SK-N-SH (cell line): ENCODE measurements around the gene MACROH2A2. TPM values are rescaled to one million over a fixed set of nuclear protein-coding genes. Genes with fewer than 3 reads are reported as not detected.

Experiments used
- CTCF ChIA-PET: fragments of 300-600, 350-600 bp; formaldehyde crosslinking; extraction: SDS; loops from one replicate; lab custom pipeline; 2021; lab: Yijun Ruan, JAX
- POLR2A ChIA-PET: fragments of 350-600 bp; sonication (Branson Sonifier 250); formaldehyde crosslinking; extraction: SDS; loops from one replicate; lab custom pipeline; 2020; ENCODE audit warnings: antibody characterized with exemption, inconsistent platforms; lab: Yijun Ruan, JAX
- DNase-seq: peaks from one replicate; pipeline ENCODE4 v3.0.0; 2012
- H2AFZ ChIP-seq: fragments of 200-600 bp; sonication (generic); 2 replicates; pipeline ENCODE4 v1.8.1; 2016; ENCODE audit warnings: antibody characterized with exemption, mild to moderate bottlenecking, low read depth
- H3F3A ChIP-seq: fragments of 200-600 bp; sonication (generic); replicated peaks from 2 replicates; pipeline ENCODE3; 2016; ENCODE audit warnings: antibody characterized with exemption, mild to moderate bottlenecking; ENCODE audit not compliant: insufficient read depth
- H3K27ac ChIP-seq, 2 experiments: fragments of 200-500 bp in 1 of 2; fragments of 200-600 bp in 1 of 2; sonication (Bioruptor generic) in 1 of 2; sonication (generic), shearing (Covaris generic) in 1 of 2; 2 replicates each; pipeline versions ENCODE4 v1.5.1 to v1.6.1; 2014 to 2016; ENCODE audit warnings: low read depth in 2 of 2, inconsistent platforms in 1 of 2, low read length in 1 of 2, mild to moderate bottlenecking in 1 of 2, mixed read lengths in 1 of 2
- H3K27me3 ChIP-seq: fragments of 200-600 bp; sonication (generic), shearing (Covaris generic); 2 replicates; pipeline ENCODE4 v1.6.1; 2016; ENCODE audit warnings: mixed run types; ENCODE audit not compliant: insufficient read depth
- H3K36me3 ChIP-seq, 2 experiments: fragments of 200-500 bp in 1 of 2; fragments of 200-600 bp in 1 of 2; sonication (Bioruptor generic) in 1 of 2; sonication (generic) in 1 of 2; replicated peaks in 1 of 2; 2 replicates each; pipeline versions ENCODE3 to v1.5.1; 2014 to 2016; ENCODE audit warnings: low read length in 1 of 2, mild to moderate bottlenecking in 1 of 2; ENCODE audit not compliant: insufficient read depth in 2 of 2, control insufficient read depth in 1 of 2
- H3K4me1 ChIP-seq, 2 experiments: fragments of 200-500 bp in 1 of 2; fragments of 200-600 bp in 1 of 2; sonication (Bioruptor generic) in 1 of 2; sonication (generic), shearing (Covaris generic) in 1 of 2; 2 replicates each; pipeline versions ENCODE4 v1.5.1 to v1.6.1; 2014 to 2016; ENCODE audit warnings: low read depth in 1 of 2, low read length in 1 of 2, mixed run types in 1 of 2; ENCODE audit not compliant: insufficient read depth in 2 of 2, control insufficient read depth in 1 of 2
- H3K4me2 ChIP-seq: fragments of 200-600 bp; sonication (generic), shearing (Covaris generic); 2 replicates; pipeline ENCODE4 v1.6.1; 2017; ENCODE audit warnings: mixed run types
- H3K4me3 ChIP-seq, 2 experiments: fragments of 200-500 bp in 1 of 2; fragments of 200-600 bp in 1 of 2; sonication (Bioruptor generic) in 1 of 2; sonication (generic), shearing (Covaris generic) in 1 of 2; 2 replicates each; pipeline versions ENCODE4 v1.5.1 to v1.8.1; 2014 to 2016; ENCODE audit warnings: low read depth in 2 of 2, inconsistent platforms in 1 of 2, low read length in 1 of 2, mild to moderate bottlenecking in 1 of 2, mixed read lengths in 1 of 2, moderate library complexity in 1 of 2
- H3K79me2 ChIP-seq: fragments of 200-600 bp; sonication (generic); 2 replicates; pipeline ENCODE4 v1.8.1; 2017; ENCODE audit warnings: mild to moderate bottlenecking; ENCODE audit not compliant: insufficient read depth
- H3K9ac ChIP-seq: fragments of 200-600 bp; sonication (generic); 2 replicates; pipeline ENCODE4 v1.6.1; 2017; ENCODE audit warnings: mixed run types
- H3K9me2 ChIP-seq: fragments of 200-600 bp; sonication (generic); 2 replicates; pipeline ENCODE4 v1.6.1; 2017; ENCODE audit warnings: mixed run types
- H3K9me3 ChIP-seq: fragments of 200-600 bp; sonication (generic); 2 replicates; pipeline ENCODE4 v1.6.1; 2017; ENCODE audit warnings: mixed run types, mild to moderate bottlenecking, moderate library complexity
- H4K20me1 ChIP-seq: fragments of 200-600 bp; sonication (generic); 2 replicates; pipeline ENCODE4 v1.6.1; 2017; ENCODE audit warnings: mild to moderate bottlenecking, mixed run types; ENCODE audit not compliant: insufficient read depth
- CHD2 ChIP-seq: fragments of 150-350 bp; IDR thresholded peaks from 2 replicates; pipeline ENCODE4 v1.6.1; 2018; ENCODE audit warnings: low read length; ENCODE audit not compliant: partially characterized antibody
- ELF1 ChIP-seq: IDR thresholded peaks from 2 replicates; pipeline ENCODE4 v1.4.0; 2012
- EP300 ChIP-seq, 2 experiments: IDR thresholded peaks; 2 replicates each; pipeline versions ENCODE4 v1.4.0 to v1.6.1; 2012; ENCODE audit warnings: borderline replicate concordance in 1 of 2, low read depth in 1 of 2, low read length in 1 of 2
- EZH2phosphoT487 ChIP-seq: fragments of 200-600 bp; sonication (generic); IDR thresholded peaks from 2 replicates; pipeline ENCODE4 v1.6.1; 2017; ENCODE audit warnings: low read depth, mixed run types, mild to moderate bottlenecking, antibody characterized with exemption, moderate library complexity, borderline replicate concordance
- FOSL2 ChIP-seq: IDR thresholded peaks from 2 replicates; pipeline ENCODE4 v1.4.0; 2012; ENCODE audit warnings: low read depth, mild to moderate bottlenecking, moderate library complexity, borderline replicate concordance
- FOXJ3 ChIP-seq: sonication (generic); formaldehyde crosslinking; IDR thresholded peaks from 2 replicates; pipeline ENCODE4 v1.5.1; 2020; ENCODE audit warnings: mild to moderate bottlenecking, missing genetic modification reagents
- GATA2 ChIP-seq: sonication (generic); formaldehyde crosslinking; IDR thresholded peaks from 2 replicates; pipeline ENCODE4 v1.5.0; 2020; ENCODE audit warnings: mild to moderate bottlenecking, missing genetic modification reagents
- JUND ChIP-seq: IDR thresholded peaks from 2 replicates; pipeline ENCODE4 v1.4.0; 2012
- MXI1 ChIP-seq: IDR thresholded peaks from 2 replicates; pipeline ENCODE4 v1.6.1; 2012; ENCODE audit warnings: mild to moderate bottlenecking, low read depth, low read length, improper control_type of control experiment
- NFIC ChIP-seq: IDR thresholded peaks from 2 replicates; pipeline ENCODE4 v1.4.0; 2012; ENCODE audit warnings: borderline replicate concordance
- NRF1 ChIP-seq: IDR thresholded peaks from 2 replicates; pipeline ENCODE4 v1.6.1; 2012; ENCODE audit warnings: low read depth, mild to moderate bottlenecking, low read length
- POLR2AphosphoS5 ChIP-seq: IDR thresholded peaks from 2 replicates; pipeline ENCODE4 v1.6.1; 2012; ENCODE audit warnings: low read depth, low read length
- RAD21 ChIP-seq: IDR thresholded peaks from 2 replicates; pipeline ENCODE4 v1.6.1; 2012; ENCODE audit warnings: mild to moderate bottlenecking, low read length
- RCOR1 ChIP-seq: fragments of 150-350 bp; IDR thresholded peaks from 2 replicates; pipeline ENCODE4 v1.6.1; 2017; ENCODE audit warnings: antibody characterized with exemption, low read length
- RFX5 ChIP-seq: IDR thresholded peaks from 2 replicates; pipeline ENCODE4 v1.6.1; 2012; ENCODE audit warnings: mild to moderate bottlenecking, improper control_type of control experiment, low read length
- RXRA ChIP-seq: IDR thresholded peaks from 2 replicates; pipeline ENCODE4 v1.4.0; 2012; ENCODE audit warnings: low read depth, mild to moderate bottlenecking, borderline replicate concordance
- SIN3A ChIP-seq: IDR thresholded peaks from 2 replicates; pipeline ENCODE4 v1.6.1; 2012; ENCODE audit warnings: low read depth, mild to moderate bottlenecking, low read length, moderate library complexity, borderline replicate concordance
- SMC3 ChIP-seq: IDR thresholded peaks from 2 replicates; pipeline ENCODE4 v1.6.1; 2012; ENCODE audit warnings: low read depth, low read length, improper control_type of control experiment
- WGBS: methylation state at CpG from one replicate; pipeline ENCODE4 v1.1.6; 2017; ENCODE audit warnings: low lambda C conversion rate; 5-methylcytosine and 5-hydroxymethylcytosine counted together
- polyA plus RNA-seq, 3 experiments: library from polyadenylated mRNA; depleted of rRNA; stranded (reverse); fragments of >200 nt; gene quantifications; 2 replicates each; pipeline ENCODE4 v1.2.3, GENCODE V29; 2012
- TF ChIP-seq, protein P1 (sequence below): IDR thresholded peaks from 2 replicates; pipeline ENCODE4 v1.4.0; 2012; ENCODE audit warnings: low read depth, borderline replicate concordance
- TF ChIP-seq, protein P2 (sequence below): IDR thresholded peaks from 2 replicates; pipeline ENCODE4; 2012
- TF ChIP-seq, protein P3 (sequence below): fragments of 200-600 bp; sonication (generic); IDR thresholded peaks from 2 replicates; pipeline ENCODE4 v1.6.1; 2017; ENCODE audit warnings: antibody characterized with exemption, mild to moderate bottlenecking, moderate library complexity

Gene MACROH2A2
- polyA plus RNA-seq, 1 of the 3 experiments (the other 2 are of a cell fraction): 28.9 TPM

DNA sequence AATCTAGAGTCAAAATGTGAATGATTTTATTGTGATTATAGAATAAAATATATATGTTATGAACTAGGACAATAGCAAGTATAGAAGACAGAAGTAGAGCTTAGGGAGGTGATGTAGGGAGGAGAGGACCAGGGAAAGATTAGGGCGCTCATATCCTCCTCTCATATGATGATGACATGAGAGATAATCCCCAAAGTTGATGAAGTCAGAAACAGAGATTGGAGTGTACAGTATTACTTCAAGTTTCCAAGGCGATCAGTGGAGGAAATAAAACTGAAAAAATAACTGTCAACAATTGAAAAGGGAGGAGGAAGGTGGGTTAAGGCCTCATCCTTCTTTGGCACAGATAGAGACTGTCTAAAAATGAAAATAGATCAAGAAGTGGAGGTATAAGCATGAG lies 14.9 kb downstream of the MACROH2A2 start:
- Histone ChIP-seq H4K20me1 (peaks cover under 1% of the 10 kb centered on the region; the same call in 1 of the 2 replicates), H3K27ac (no peak overlapping the region), H3K79me2 (0 out of 2 replicates have a peak, but pooled peaks cover 7% of the 10 kb centered on the region), H3K9ac (no peak overlapping the region), H3K36me3 (peaks cover 0 to 3% of the 10 kb centered on the region in 2 experiments), H3K9me3 (no peaks in the 10 kb centered on the region), H3K4me2 (no peak overlapping the region), H3K4me1 (no peaks in the 10 kb centered on the region; a peak in 1 of 4 replicates), H2AFZ (no peak overlapping the region), H3K9me2 (no peaks in the 10 kb centered on the region), H3K4me3 (no peak overlapping the region), H3F3A (no peaks in the 10 kb centered on the region), H3K27me3 (no peaks in the 10 kb centered on the region)
- TF ChIP-seq, protein P1, sequence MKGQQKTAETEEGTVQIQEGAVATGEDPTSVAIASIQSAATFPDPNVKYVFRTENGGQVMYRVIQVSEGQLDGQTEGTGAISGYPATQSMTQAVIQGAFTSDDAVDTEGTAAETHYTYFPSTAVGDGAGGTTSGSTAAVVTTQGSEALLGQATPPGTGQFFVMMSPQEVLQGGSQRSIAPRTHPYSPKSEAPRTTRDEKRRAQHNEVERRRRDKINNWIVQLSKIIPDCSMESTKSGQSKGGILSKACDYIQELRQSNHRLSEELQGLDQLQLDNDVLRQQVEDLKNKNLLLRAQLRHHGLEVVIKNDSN: no peak
- TF ChIP-seq SIN3A (no peak), NRF1 (no peak), CHD2 (no peak), FOSL2 (no peak), MXI1 (no peak), SMC3 (no peak), RXRA (no peak), RCOR1 (no peak), JUND (no peak), RFX5 (no peak), FOXJ3 (CRISPR knock-in tag) (no peak), EZH2phosphoT487 (no peak)
- TF ChIP-seq, protein P2, sequence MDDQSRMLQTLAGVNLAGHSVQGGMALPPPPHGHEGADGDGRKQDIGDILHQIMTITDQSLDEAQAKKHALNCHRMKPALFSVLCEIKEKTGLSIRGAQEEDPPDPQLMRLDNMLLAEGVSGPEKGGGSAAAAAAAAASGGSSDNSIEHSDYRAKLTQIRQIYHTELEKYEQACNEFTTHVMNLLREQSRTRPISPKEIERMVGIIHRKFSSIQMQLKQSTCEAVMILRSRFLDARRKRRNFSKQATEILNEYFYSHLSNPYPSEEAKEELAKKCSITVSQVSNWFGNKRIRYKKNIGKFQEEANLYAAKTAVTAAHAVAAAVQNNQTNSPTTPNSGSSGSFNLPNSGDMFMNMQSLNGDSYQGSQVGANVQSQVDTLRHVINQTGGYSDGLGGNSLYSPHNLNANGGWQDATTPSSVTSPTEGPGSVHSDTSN: no peak
- 97% methylated on average over 2 of the region's 2 CpGs for WGBS
- ChIA-PET POLR2A (no interaction called here), CTCF (interaction anchor here (0.8 kb wide), 1 partner anchor 13 kb away, joined by 3 read pairs; no protein-coding TSS in a partner anchor)
- no peak for DNase-seq

DNA sequence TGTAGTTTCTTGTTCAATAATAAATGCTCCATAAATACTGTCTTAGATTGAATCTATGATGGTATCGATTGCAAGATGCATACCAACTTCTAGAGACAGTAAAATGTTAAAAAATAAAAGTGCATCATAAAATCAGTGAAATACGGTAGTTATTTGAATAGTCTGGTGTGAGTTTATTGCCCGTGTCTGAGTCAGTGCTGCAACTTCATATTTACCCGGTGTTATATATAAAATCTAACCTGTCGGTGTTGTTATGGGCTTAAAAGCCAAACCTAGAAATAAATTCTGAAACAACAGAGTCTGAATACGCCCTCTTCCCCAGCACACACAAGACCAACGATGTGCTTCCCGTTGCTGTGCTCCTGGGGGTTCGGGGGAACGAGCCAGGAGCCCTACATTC lies 16.3 kb downstream of the MACROH2A2 start:
- Histone ChIP-seq H3K4me2 (no peak overlapping the region), H3K36me3 (peaks cover 0 to 3% of the 10 kb centered on the region in 2 experiments), H3K9me3 (no peaks in the 10 kb centered on the region), H3K4me1 (no peaks in the 10 kb centered on the region; a peak in 1 of 4 replicates), H4K20me1 (no peaks in the 10 kb centered on the region), H3K4me3 (no peak overlapping the region), H3K27ac (no peak overlapping the region), H3K27me3 (no peaks in the 10 kb centered on the region), H3K79me2 (no peaks in the 10 kb centered on the region), H2AFZ (no peak overlapping the region), H3F3A (no peaks in the 10 kb centered on the region), H3K9ac (no peak overlapping the region), H3K9me2 (no peaks in the 10 kb centered on the region)
- WGBS: 95% methylated on average over 10 of the region's 10 CpGs
- CTCF ChIA-PET: interaction anchor here (1.0 kb wide), 1 partner anchor 12 kb away, joined by 3 read pairs; no protein-coding TSS in a partner anchor
- POLR2A ChIA-PET: interaction anchor here (0.5 kb wide), 1 partner anchor 17 kb away, joined by 3 read pairs; no protein-coding TSS in a partner anchor
- DNase-seq: no peak
- TF ChIP-seq RAD21 (no peak), EP300 (IDR thresholded peaks at IDR 0.05; ENCODE audit: borderline replicate concordance in 1 of 2, low read depth in 1 of 2, low read length in 1 of 2) (no peak), GATA2 (no peak), FOXJ3 (CRISPR knock-in tag) (no peak), ELF1 (no peak), CHD2 (no peak), NFIC (no peak), POLR2AphosphoS5 (no peak), MXI1 (no peak)
- TF ChIP-seq, protein P3, sequence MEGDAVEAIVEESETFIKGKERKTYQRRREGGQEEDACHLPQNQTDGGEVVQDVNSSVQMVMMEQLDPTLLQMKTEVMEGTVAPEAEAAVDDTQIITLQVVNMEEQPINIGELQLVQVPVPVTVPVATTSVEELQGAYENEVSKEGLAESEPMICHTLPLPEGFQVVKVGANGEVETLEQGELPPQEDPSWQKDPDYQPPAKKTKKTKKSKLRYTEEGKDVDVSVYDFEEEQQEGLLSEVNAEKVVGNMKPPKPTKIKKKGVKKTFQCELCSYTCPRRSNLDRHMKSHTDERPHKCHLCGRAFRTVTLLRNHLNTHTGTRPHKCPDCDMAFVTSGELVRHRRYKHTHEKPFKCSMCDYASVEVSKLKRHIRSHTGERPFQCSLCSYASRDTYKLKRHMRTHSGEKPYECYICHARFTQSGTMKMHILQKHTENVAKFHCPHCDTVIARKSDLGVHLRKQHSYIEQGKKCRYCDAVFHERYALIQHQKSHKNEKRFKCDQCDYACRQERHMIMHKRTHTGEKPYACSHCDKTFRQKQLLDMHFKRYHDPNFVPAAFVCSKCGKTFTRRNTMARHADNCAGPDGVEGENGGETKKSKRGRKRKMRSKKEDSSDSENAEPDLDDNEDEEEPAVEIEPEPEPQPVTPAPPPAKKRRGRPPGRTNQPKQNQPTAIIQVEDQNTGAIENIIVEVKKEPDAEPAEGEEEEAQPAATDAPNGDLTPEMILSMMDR: no peak
- TF ChIP-seq, protein P2: no peak
- TF ChIP-seq, protein P1: no peak
